Gastroesophageal sphincter (tissue), 3 donors: ENCODE data around the gene HELB.

Experiments used
- EP300 ChIP-seq: sonication (generic); formaldehyde crosslinking; IDR thresholded peaks from one replicate; pipeline ENCODE4 v1.6.1; 2017; ENCODE audit warnings: antibody characterized with exemption, mild to moderate bottlenecking
- POLR2A ChIP-seq, 2 donors: fragments of 450-650 bp; IDR thresholded peaks; one replicate each; pipeline ENCODE4 v1.6.1; 2017; ENCODE audit warnings: antibody characterized with exemption in 2 of 2, mild to moderate bottlenecking in 2 of 2, moderate library complexity in 1 of 2
- POLR2AphosphoS5 ChIP-seq: sonication (generic); formaldehyde crosslinking; IDR thresholded peaks from one replicate; pipeline ENCODE4 v1.6.1; 2017; ENCODE audit warnings: antibody characterized with exemption
- TF ChIP-seq, protein P1 (sequence below), 4 experiments: fragments of 200-600 bp in 2 of 4; fragments of 450-650 bp in 2 of 4; sonication (generic) in 1 of 4; IDR thresholded peaks; one replicate each; pipeline ENCODE4 v1.5.1; 2017 to 2019; ENCODE audit warnings: antibody characterized with exemption in 4 of 4, mild to moderate bottlenecking in 2 of 4, moderate library complexity in 2 of 4

DNA sequence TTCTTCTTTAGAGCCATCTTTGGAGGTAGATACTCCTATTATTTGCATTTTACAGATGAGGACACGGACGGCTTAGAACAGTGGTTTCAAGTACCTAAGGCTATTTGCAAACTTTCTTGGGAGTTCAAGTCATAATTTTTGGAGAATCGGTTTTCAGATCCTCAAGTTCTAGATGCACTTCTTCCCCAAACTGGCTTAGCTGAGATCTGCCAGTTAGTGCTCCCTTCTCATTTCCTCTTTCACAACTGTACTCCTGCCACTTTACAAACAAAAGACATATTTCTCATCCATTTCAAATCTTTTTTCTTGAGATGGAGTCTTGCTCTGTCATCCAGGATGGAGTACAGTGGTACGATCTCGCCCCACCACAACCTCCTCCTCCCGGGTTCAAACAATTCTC is 77.3 kb downstream of the HELB start:
- TF ChIP-seq, protein P1, sequence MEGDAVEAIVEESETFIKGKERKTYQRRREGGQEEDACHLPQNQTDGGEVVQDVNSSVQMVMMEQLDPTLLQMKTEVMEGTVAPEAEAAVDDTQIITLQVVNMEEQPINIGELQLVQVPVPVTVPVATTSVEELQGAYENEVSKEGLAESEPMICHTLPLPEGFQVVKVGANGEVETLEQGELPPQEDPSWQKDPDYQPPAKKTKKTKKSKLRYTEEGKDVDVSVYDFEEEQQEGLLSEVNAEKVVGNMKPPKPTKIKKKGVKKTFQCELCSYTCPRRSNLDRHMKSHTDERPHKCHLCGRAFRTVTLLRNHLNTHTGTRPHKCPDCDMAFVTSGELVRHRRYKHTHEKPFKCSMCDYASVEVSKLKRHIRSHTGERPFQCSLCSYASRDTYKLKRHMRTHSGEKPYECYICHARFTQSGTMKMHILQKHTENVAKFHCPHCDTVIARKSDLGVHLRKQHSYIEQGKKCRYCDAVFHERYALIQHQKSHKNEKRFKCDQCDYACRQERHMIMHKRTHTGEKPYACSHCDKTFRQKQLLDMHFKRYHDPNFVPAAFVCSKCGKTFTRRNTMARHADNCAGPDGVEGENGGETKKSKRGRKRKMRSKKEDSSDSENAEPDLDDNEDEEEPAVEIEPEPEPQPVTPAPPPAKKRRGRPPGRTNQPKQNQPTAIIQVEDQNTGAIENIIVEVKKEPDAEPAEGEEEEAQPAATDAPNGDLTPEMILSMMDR (IDR thresholded peaks at IDR 0.05), result no peak
- TF ChIP-seq EP300 (no peak), POLR2AphosphoS5 (no peak), POLR2A (IDR thresholded peaks at IDR 0.05) (no peak)
